ENCODE results near the gene LRMDA. TPM values are rescaled to one million over a fixed set of nuclear protein-coding genes. Genes with fewer than 3 reads are reported as not detected.
A peak's percentile ranks its signal among the peaks of the same experiment; 100 is the strongest.

Gene LRMDA
- total RNA-seq, 1 experiment from 2014 or later = not detected

GRCh38 chr10:75405598-75406461, 25.6 kb upstream of the LRMDA start:
- Histone ChIP-seq H3K4me2 (ENCODE audit: low read depth, low read length, poor library complexity, severe bottlenecking) (no peak overlapping the region), H3K27me3 (ENCODE audit: low read length) (no peaks in the 10 kb centered on the region), H3K79me2 (ENCODE audit: low read length) (no peaks in the 10 kb centered on the region), H3K4me3 (ENCODE audit: low read length) (no peak overlapping the region), H2AFZ (ENCODE audit: low read length) (no peak overlapping the region), H3K9me2 (replicated peaks; ENCODE audit: insufficient read depth, low read length) (no peaks in the 10 kb centered on the region), H3K9ac (ENCODE audit: low read length) (no peak overlapping the region), H3K36me3 (ENCODE audit: insufficient read depth, low read length) (no peaks in the 10 kb centered on the region), H3K4me1 (ENCODE audit: low read length) (no peaks in the 10 kb centered on the region), H3K27ac (ENCODE audit: low read length) (no peak overlapping the region), H3K9me3 (ENCODE audit: low read length) (peaks cover 3% of the 10 kb centered on the region; the same call in 1 of the 2 replicates), H4K20me1 (ENCODE audit: insufficient read depth, low read depth, low read length) (no peaks in the 10 kb centered on the region)
- DNase-seq = no peak

- Histone ChIP-seq H4K20me1 (ENCODE audit: insufficient read depth, low read depth, low read length) (no peaks in the 10 kb centered on the region), H3K27me3 (ENCODE audit: low read length) (no peaks in the 10 kb centered on the region), H3K4me2 (ENCODE audit: low read depth, low read length, poor library complexity, severe bottlenecking) (no peak overlapping the region), H3K4me1 (ENCODE audit: low read length) (no peaks in the 10 kb centered on the region), H3K36me3 (ENCODE audit: insufficient read depth, low read length) (no peaks in the 10 kb centered on the region), H3K9me2 (replicated peaks; ENCODE audit: insufficient read depth, low read length) (no peaks in the 10 kb centered on the region), H2AFZ (ENCODE audit: low read length) (no peak overlapping the region), H3K4me3 (ENCODE audit: low read length) (no peak overlapping the region), H3K9ac (ENCODE audit: low read length) (no peak overlapping the region), H3K79me2 (ENCODE audit: low read length) (no peaks in the 10 kb centered on the region), H3K9me3 (ENCODE audit: low read length) (peaks cover 3% of the 10 kb centered on the region; the same call in 1 of the 2 replicates), H3K27ac (ENCODE audit: low read length) (no peak overlapping the region)
- no peak for DNase-seq
These were observed 24.8 kb upstream of the LRMDA start for GRCh38 chr10:75406462-75407223.

GRCh38 chr10:75407224-75407712, 24.2 kb upstream of the LRMDA start:
- H2AFZ ChIP-seq (ENCODE audit: low read length) = no peak overlapping the region
- H3K27ac ChIP-seq (ENCODE audit: low read length) = no peak overlapping the region
- no peaks in the 10 kb centered on the region for H3K27me3 ChIP-seq (ENCODE audit: low read length)
- H3K36me3 ChIP-seq (ENCODE audit: insufficient read depth, low read length) = no peaks in the 10 kb centered on the region
- no peak for DNase-seq
- H3K9ac ChIP-seq (ENCODE audit: low read length) = no peak overlapping the region
- no peaks in the 10 kb centered on the region for H4K20me1 ChIP-seq (ENCODE audit: insufficient read depth, low read depth, low read length)
- H3K4me1 ChIP-seq (ENCODE audit: low read length) = no peaks in the 10 kb centered on the region
- H3K4me2 ChIP-seq (ENCODE audit: low read depth, low read length, poor library complexity, severe bottlenecking) = no peak overlapping the region
- no peaks in the 10 kb centered on the region for H3K79me2 ChIP-seq (ENCODE audit: low read length)
- no peak overlapping the region for H3K4me3 ChIP-seq (ENCODE audit: low read length)
- no peaks in the 10 kb centered on the region for H3K9me2 ChIP-seq (replicated peaks; ENCODE audit: insufficient read depth, low read length)
- H3K9me3 ChIP-seq (ENCODE audit: low read length) = peaks cover 3% of the 10 kb centered on the region; the same call in 1 of the 2 replicates

GRCh38 chr10:75407713-75408508, 23.5 kb upstream of the LRMDA start:
- no peak for DNase-seq
- Histone ChIP-seq H3K9me3 (ENCODE audit: low read length) (peaks cover 3% of the 10 kb centered on the region; the same call in 1 of the 2 replicates), H3K4me3 (ENCODE audit: low read length) (no peak overlapping the region), H3K4me2 (ENCODE audit: low read depth, low read length, poor library complexity, severe bottlenecking) (no peak overlapping the region), H3K4me1 (ENCODE audit: low read length) (no peaks in the 10 kb centered on the region), H3K9me2 (replicated peaks; ENCODE audit: insufficient read depth, low read length) (no peaks in the 10 kb centered on the region), H3K36me3 (ENCODE audit: insufficient read depth, low read length) (no peaks in the 10 kb centered on the region), H3K79me2 (ENCODE audit: low read length) (no peaks in the 10 kb centered on the region), H3K27me3 (ENCODE audit: low read length) (no peaks in the 10 kb centered on the region), H3K27ac (ENCODE audit: low read length) (no peak overlapping the region), H4K20me1 (ENCODE audit: insufficient read depth, low read depth, low read length) (no peaks in the 10 kb centered on the region), H2AFZ (ENCODE audit: low read length) (no peak overlapping the region), H3K9ac (ENCODE audit: low read length) (no peak overlapping the region)

- Histone ChIP-seq H3K9me2 (replicated peaks; ENCODE audit: insufficient read depth, low read length) (no peaks in the 10 kb centered on the region), H2AFZ (ENCODE audit: low read length) (no peak overlapping the region), H3K4me1 (ENCODE audit: low read length) (no peaks in the 10 kb centered on the region), H3K9me3 (ENCODE audit: low read length) (peaks cover 3% of the 10 kb centered on the region; the same call in 1 of the 2 replicates), H3K79me2 (ENCODE audit: low read length) (no peaks in the 10 kb centered on the region), H3K36me3 (ENCODE audit: insufficient read depth, low read length) (no peaks in the 10 kb centered on the region), H3K4me3 (ENCODE audit: low read length) (no peak overlapping the region; the same call in 1 of the 2 replicates), H3K27ac (ENCODE audit: low read length) (no peak overlapping the region), H3K27me3 (ENCODE audit: low read length) (no peaks in the 10 kb centered on the region), H4K20me1 (ENCODE audit: insufficient read depth, low read depth, low read length) (no peaks in the 10 kb centered on the region), H3K9ac (ENCODE audit: low read length) (no peak overlapping the region), H3K4me2 (ENCODE audit: low read depth, low read length, poor library complexity, severe bottlenecking) (peak overlapping the region; percentile 68)
- DNase-seq = no peak
These were observed 22.9 kb upstream of the LRMDA start for GRCh38 chr10:75408509-75408875.

- Histone ChIP-seq H3K9ac (ENCODE audit: low read length) (peak overlapping the region; percentile 70), H3K4me2 (ENCODE audit: low read depth, low read length, poor library complexity, severe bottlenecking) (peak overlapping the region; percentile 68), H3K79me2 (ENCODE audit: low read length) (no peaks in the 10 kb centered on the region), H3K4me1 (ENCODE audit: low read length) (no peaks in the 10 kb centered on the region), H3K36me3 (ENCODE audit: insufficient read depth, low read length) (no peaks in the 10 kb centered on the region), H3K9me2 (replicated peaks; ENCODE audit: insufficient read depth, low read length) (no peaks in the 10 kb centered on the region), H3K4me3 (ENCODE audit: low read length) (peak overlapping the region; percentile 70), H3K27me3 (ENCODE audit: low read length) (no peaks in the 10 kb centered on the region), H3K9me3 (ENCODE audit: low read length) (peaks cover 3% of the 10 kb centered on the region; the same call in 1 of the 2 replicates), H3K27ac (ENCODE audit: low read length) (no peak overlapping the region), H4K20me1 (ENCODE audit: insufficient read depth, low read depth, low read length) (no peaks in the 10 kb centered on the region), H2AFZ (ENCODE audit: low read length) (peak overlapping the region; percentile 76; the same call in 1 of the 2 replicates)
- DNase-seq = peak; percentile 68
These were observed 22.2 kb upstream of the LRMDA start for GRCh38 chr10:75408911-75409885.
